Sigmoid colon (tissue), 3 donors: ENCODE measurements around the gene FAM118A.

Experiments
- CTCF ChIP-seq, 4 experiments: fragments of 450-650 bp in 3 of 4; fragments of 200-600 bp in 1 of 4; IDR thresholded peaks; one replicate each; pipeline ENCODE4 v1.5.1; 2016 to 2019; ENCODE audit warnings: antibody characterized with exemption in 4 of 4, mild to moderate bottlenecking in 3 of 4, moderate library complexity in 2 of 4
- POLR2A ChIP-seq, 2 donors: fragments of 450-650 bp; IDR thresholded peaks; one replicate each; pipeline ENCODE4 v1.6.1; 2016; ENCODE audit warnings: antibody characterized with exemption in 2 of 2, mild to moderate bottlenecking in 2 of 2, moderate library complexity in 2 of 2

- TF ChIP-seq CTCF (IDR thresholded peaks at IDR 0.05) (no peak), POLR2A (IDR thresholded peaks at IDR 0.05) (no peak)
Measured at GRCh38 chr22:45308391-45308956, 1.3 kb upstream of the FAM118A start.
